ENCODE results near the gene FXR1.

- TF ChIP-seq CTCF (IDR thresholded peaks at IDR 0.05) (no peak), POLR2A (IDR thresholded peaks at IDR 0.05) (no peak)
These were observed 118.5 kb downstream of the FXR1 start for GRCh38 chr3:181030948-181031347.
